ENCODE data around the gene ANKRD9.

GRCh38 chr14:102501751-102502315 is 7.7 kb downstream of the ANKRD9 start:
- TF ChIP-seq CTCF (IDR thresholded peaks at IDR 0.05) (no peak), POLR2AphosphoS5 (IDR thresholded peaks at IDR 0.05) (no peak)

All from transverse colon (tissue), 4 donors.